ENCODE results near the gene ARSJ. TPM values are rescaled to one million over a fixed set of nuclear protein-coding genes. Genes with fewer than 3 reads are reported as not detected.

ARSJ gene
- total and polyA plus RNA-seq, 2 experiments from 2014 or later: 4.3 to 6.6 TPM

GRCh38 chr4:113977526-113977855, 2.0 kb downstream of the ARSJ start:
- Mint-ChIP-seq H3K27ac (no peak overlapping the region), H3K36me3 (ENCODE audit: low read depth) (peaks cover 4% of the 10 kb centered on the region; the same call in 1 of the 3 replicates), H3K9me3 (no peaks in the 10 kb centered on the region), H3K27me3 (ENCODE audit: insufficient read depth, low read depth, poor library complexity) (peaks cover 10% of the 10 kb centered on the region), H3K4me1 (peaks cover 33% of the 10 kb centered on the region), H3K4me3 (peak overlapping the region; percentile 92; the same call in 2 of the 3 replicates)
- no peak for ATAC-seq
- H3F3A ChIP-seq (replicated peaks; ENCODE audit: low read depth): no peaks in the 10 kb centered on the region
- no peaks in the 10 kb centered on the region for H3K36me3 ChIP-seq (ENCODE audit: insufficient read depth)
- peak overlapping the region; percentile 83 for H3K4me2 ChIP-seq
- H3K27me3 ChIP-seq (ENCODE audit: insufficient read depth): peaks cover 13% of the 10 kb centered on the region
- H3K9me2 ChIP-seq (ENCODE audit: insufficient read depth): no peaks in the 10 kb centered on the region
- no peak for TF ChIP-seq ZNF462 (CRISPR knock-in tag; IDR thresholded peaks at IDR 0.05)
- TF ChIP-seq STAT1 (IDR thresholded peaks at IDR 0.05; ENCODE audit: unreplicated experiment): no peak
- no peak for TF ChIP-seq REST (IDR thresholded peaks at IDR 0.05; ENCODE audit: unreplicated experiment)
- TF ChIP-seq CREB1 (CRISPR knock-in tag; IDR thresholded peaks at IDR 0.05; ENCODE audit: low read depth): no peak
- no peak for TF ChIP-seq CTCF (conservative IDR thresholded peaks at IDR 0.05; ENCODE audit: low read depth in 2 of 2)
- no peak for TF ChIP-seq ZNF114 (CRISPR knock-in tag; IDR thresholded peaks at IDR 0.05)
- TF ChIP-seq ZNF331 (CRISPR knock-in tag; IDR thresholded peaks at IDR 0.05; ENCODE audit: low read depth): no peak
- H3K27ac ChIP-seq (ENCODE audit: low read depth): no peak overlapping the region
- H4K20me1 ChIP-seq (replicated peaks; ENCODE audit: insufficient read depth): no peaks in the 10 kb centered on the region
- H3K4me1 ChIP-seq (ENCODE audit: insufficient read depth): peaks cover 13% of the 10 kb centered on the region
- no peak overlapping the region for H2AFZ ChIP-seq
- H3K4me3 ChIP-seq: peak overlapping the region; percentile 80
- no peak for DNase-seq (ENCODE audit: low spot score)
- H3K79me2 ChIP-seq (replicated peaks; ENCODE audit: insufficient read depth): peaks cover 30% of the 10 kb centered on the region

Data from GM23338 (cell line).